Measurements from ENCODE around the gene GLOD4. TPM values are rescaled to one million over a fixed set of nuclear protein-coding genes. Genes with fewer than 3 reads are reported as not detected.
A peak's percentile ranks its signal among the peaks of the same experiment; 100 is the strongest.

Gene GLOD4
- total and polyA plus RNA-seq, 10 of the 15 experiments (the other 5 are each of a cell fraction or from before 2014, with no cell fraction given), result 40.8 to 107 (median 81.2) TPM

- TF ChIP-seq GABPA (IDR thresholded peaks at IDR 0.05; ENCODE audit: low read depth) (no peak), MXI1 (IDR thresholded peaks at IDR 0.05; ENCODE audit: low read depth, low read length) (no peak), RUNX3 (IDR thresholded peaks at IDR 0.05; ENCODE audit: low read length) (0 out of 2 replicates have a peak, but pooled peaks have one; percentile 4), ZNF592 (IDR thresholded peaks at IDR 0.05) (no peak), BCL3 (IDR thresholded peaks at IDR 0.05; ENCODE audit: borderline replicate concordance, insufficient read depth, low read depth, low read length, poor library complexity, severe bottlenecking) (no peak), RELA (IDR thresholded peaks at IDR 0.05; ENCODE audit: borderline replicate concordance, partially characterized antibody) (no peak), USF2 (IDR thresholded peaks at IDR 0.05; ENCODE audit: borderline replicate concordance, low read depth, low read length) (peak; percentile 2; the same call in 1 of the 2 replicates), USF1 (IDR thresholded peaks at IDR 0.05; ENCODE audit: borderline replicate concordance, extremely low read length, insufficient read depth, low read depth, low read length) (no peak), SIX5 (IDR thresholded peaks at IDR 0.05; ENCODE audit: low read depth, low read length, severe bottlenecking) (no peak), NFYA (IDR thresholded peaks at IDR 0.05; ENCODE audit: borderline replicate concordance, low read depth, low read length) (no peak), HSF1 (IDR thresholded peaks at IDR 0.05; ENCODE audit: low read depth, low read length) (no peak), MEF2B (IDR thresholded peaks at IDR 0.05; ENCODE audit: partially characterized antibody, poor library complexity, severe bottlenecking) (peak; percentile 95), IKZF2 (IDR thresholded peaks at IDR 0.05) (peak in 1 of 2 experiments; percentile 55; a peak in 2 of 4 replicates), BRCA1 (IDR thresholded peaks at IDR 0.05; ENCODE audit: low read depth, low read length) (no peak), E2F8 (IDR thresholded peaks at IDR 0.05; ENCODE audit: low read depth, partially characterized antibody) (no peak)
These were observed 41.4 kb upstream of the GLOD4 start (continued) for GRCh38 chr17:823501-823902.

Data from GM12878 (cell line).